HepG2 (cell line): Measurements from ENCODE around the gene CUL9. TPM values are rescaled to one million over a fixed set of nuclear protein-coding genes. Genes with fewer than 3 reads are reported as not detected.

ENCODE experiments used
- ATM ChIP-seq: fragments of 450-650 bp; IDR thresholded peaks from 2 replicates; pipeline ENCODE4 v1.7.1; 2017; ENCODE audit warnings: mild to moderate bottlenecking, borderline replicate concordance
- CBX5 ChIP-seq: sonication (generic); formaldehyde crosslinking; IDR thresholded peaks from 2 replicates; pipeline ENCODE4 v1.4.0; 2020; ENCODE audit warnings: missing genetic modification reagents, borderline replicate concordance
- CHD4 ChIP-seq: fragments of 200-600 bp; sonication (generic); IDR thresholded peaks from 2 replicates; pipeline ENCODE4 v1.7.0; 2017; ENCODE audit warnings: mild to moderate bottlenecking, low read length, borderline replicate concordance
- ERF ChIP-seq: IDR thresholded peaks from 2 replicates; pipeline ENCODE4 v1.6.1; 2018; ENCODE audit warnings: missing biosample characterization, missing genetic modification reagents
- NKX3-1 ChIP-seq: sonication (generic); formaldehyde crosslinking; IDR thresholded peaks from 2 replicates; pipeline ENCODE4 v1.5.0; 2020; ENCODE audit warnings: missing genetic modification reagents
- NR3C1 ChIP-seq: sonication (generic); formaldehyde crosslinking; IDR thresholded peaks from 2 replicates; pipeline ENCODE4 v1.4.0; 2020; ENCODE audit warnings: missing genetic modification reagents
- POGZ ChIP-seq: sonication (generic); formaldehyde crosslinking; IDR thresholded peaks from 2 replicates; pipeline ENCODE4 v1.4.0; 2020; ENCODE audit warnings: mild to moderate bottlenecking, missing genetic modification reagents
- SMAD3 ChIP-seq: sonication (generic); formaldehyde crosslinking; IDR thresholded peaks from 2 replicates; pipeline ENCODE4 v1.4.0; 2020; ENCODE audit warnings: missing genetic modification reagents
- SOX6 ChIP-seq, 2 experiments: fragments of 450-650 bp in 1 of 2; sonication (generic) in 1 of 2; formaldehyde crosslinking in 1 of 2; IDR thresholded peaks; 2 replicates each; pipeline versions ENCODE4 v1.4.0 to v1.6.1; 2017 to 2020; ENCODE audit warnings: antibody characterized with exemption in 1 of 2, mild to moderate bottlenecking in 1 of 2, missing genetic modification reagents in 1 of 2
- TAF15 ChIP-seq: fragments of 200-400 bp; formaldehyde crosslinking; IDR thresholded peaks from one replicate; pipeline ENCODE4 v1.6.1; 2018; ENCODE audit warnings: mild to moderate bottlenecking, low read depth, low read length; ENCODE audit not compliant: poor library complexity, severe bottlenecking
- THYN1 ChIP-seq: sonication (generic); formaldehyde crosslinking; IDR thresholded peaks from 2 replicates; pipeline ENCODE4 v1.8.1; 2023; ENCODE audit warnings: low read depth, mild to moderate bottlenecking, moderate library complexity, missing genetic modification reagents, borderline replicate concordance
- ZFX ChIP-seq: sonication (generic); formaldehyde crosslinking; IDR thresholded peaks from 2 replicates; pipeline ENCODE4 v1.4.0; 2020; ENCODE audit warnings: mild to moderate bottlenecking, low read depth, missing genetic modification reagents, moderate library complexity
- ZNF20 ChIP-seq: sonication (generic); formaldehyde crosslinking; IDR thresholded peaks from 2 replicates; pipeline ENCODE4 v1.4.0; 2020; ENCODE audit warnings: mild to moderate bottlenecking, moderate library complexity, missing genetic modification reagents
- ZNF232 ChIP-seq: sonication (generic); formaldehyde crosslinking; IDR thresholded peaks from 2 replicates; pipeline ENCODE4 v1.4.0; 2020; ENCODE audit warnings: missing genetic modification reagents, borderline replicate concordance
- ZNF790 ChIP-seq: sonication (generic); formaldehyde crosslinking; IDR thresholded peaks from 2 replicates; pipeline ENCODE4 v1.8.0; 2022; ENCODE audit warnings: missing genetic modification reagents, mild to moderate bottlenecking, borderline replicate concordance
- ZSCAN25 ChIP-seq: sonication (generic); formaldehyde crosslinking; IDR thresholded peaks from 2 replicates; pipeline ENCODE4 v1.8.0; 2022; ENCODE audit warnings: mild to moderate bottlenecking, missing genetic modification reagents
- polyA plus RNA-seq, 8 experiments: library from polyadenylated mRNA; depleted of rRNA in 3 of 8; stranded (reverse) in 7 of 8; unstranded in 1 of 8; fragments of >200 nt; fragmentation: Illumina TruSeq in 4 of 8; extraction: Trizol in 4 of 8; gene quantifications; 2 replicates each; pipeline versions ENCODE4 v1.2.1 to v1.2.3, GENCODE V29; 2011 to 2016; ENCODE audit warnings: low read depth in 4 of 8, missing spikeins in 1 of 8, mixed read lengths in 1 of 8; ENCODE audit not compliant: insufficient read depth in 1 of 8
- total RNA-seq, 5 experiments: library from RNA; depleted of rRNA; stranded (reverse); fragments of >200 nt; fragmentation: Illumina TruSeq; extraction: Trizol; gene quantifications; 2 replicates each; pipeline ENCODE4 v1.2.3, GENCODE V29; 2016; ENCODE audit warnings: low read depth in 1 of 5
- TF ChIP-seq, protein P1 (sequence below): IDR thresholded peaks from 2 replicates; pipeline ENCODE4 v1.6.1; 2016; ENCODE audit warnings: missing compliant biosample characterization, missing genetic modification reagents, borderline replicate concordance
- TF ChIP-seq, protein P2 (sequence below): sonication (generic); formaldehyde crosslinking; conservative IDR thresholded peaks from 2 replicates; pipeline ENCODE4 v1.5.0; 2020; ENCODE audit warnings: missing genetic modification reagents
- TF ChIP-seq, protein P3 (sequence below): sonication (generic); formaldehyde crosslinking; IDR thresholded peaks from 2 replicates; pipeline ENCODE4 v1.8.0; 2022; ENCODE audit warnings: mild to moderate bottlenecking, missing genetic modification reagents; ENCODE audit not compliant: insufficient replicate concordance
- TF ChIP-seq, protein P4 (sequence below): sonication (generic); formaldehyde crosslinking; IDR thresholded peaks from 2 replicates; pipeline ENCODE4 v1.4.0; 2020; ENCODE audit warnings: missing genetic modification reagents

CUL9 gene
- total and polyA plus RNA-seq, 2 of the 13 experiments (the other 11 are each of a cell fraction or from before 2014, with no cell fraction given) = 11.4 to 13.7 TPM

DNA sequence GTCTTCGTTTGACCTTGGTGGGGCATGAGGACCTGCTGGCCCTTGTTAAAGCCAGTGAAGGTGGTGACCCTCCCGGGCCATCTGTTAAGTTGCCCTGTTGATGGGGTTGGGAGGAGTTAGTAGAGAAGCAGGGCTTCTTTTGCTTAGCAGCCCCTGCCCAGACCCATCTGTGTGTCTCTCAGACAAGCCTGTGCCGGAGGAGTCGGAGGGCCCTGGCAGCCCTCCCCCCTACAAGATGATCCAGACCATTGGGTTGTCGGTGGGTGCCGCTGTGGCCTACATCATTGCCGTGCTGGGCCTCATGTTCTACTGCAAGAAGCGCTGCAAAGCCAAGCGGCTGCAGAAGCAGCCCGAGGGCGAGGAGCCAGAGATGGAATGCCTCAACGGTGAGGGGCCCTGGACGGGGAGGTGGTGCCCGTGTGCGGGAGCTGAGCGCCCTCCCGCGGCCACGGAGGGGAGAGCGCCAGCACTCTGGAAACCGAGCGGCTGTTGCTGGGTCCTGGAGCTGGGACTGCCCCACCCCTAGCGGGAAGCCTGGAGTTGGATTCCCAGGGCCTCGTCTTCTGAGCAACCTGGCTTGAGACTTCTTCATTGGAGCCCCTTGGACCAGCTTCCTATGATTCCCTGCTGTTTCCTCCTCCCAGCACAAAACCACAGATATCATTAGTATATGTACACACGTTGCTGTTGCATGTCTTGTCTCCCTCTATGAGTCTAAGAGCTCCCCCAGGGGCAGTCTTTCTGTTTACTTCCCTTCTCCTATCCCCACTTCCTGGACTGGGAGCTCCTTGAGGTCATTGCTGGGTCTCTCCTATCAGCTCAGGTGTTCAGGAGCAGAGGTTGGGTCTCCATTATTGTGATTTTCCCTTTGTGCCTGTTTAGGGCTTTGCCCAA lies 38.5 kb upstream of the CUL9 start (continued):
- TF ChIP-seq ERF (CRISPR knock-in tag) = peak; percentile 88
- TF ChIP-seq SOX6 (IDR thresholded peaks at IDR 0.05) = no peak
- peak; percentile 68 for TF ChIP-seq SOX6 (CRISPR knock-in tag; IDR thresholded peaks at IDR 0.05)
- TF ChIP-seq, protein P1, sequence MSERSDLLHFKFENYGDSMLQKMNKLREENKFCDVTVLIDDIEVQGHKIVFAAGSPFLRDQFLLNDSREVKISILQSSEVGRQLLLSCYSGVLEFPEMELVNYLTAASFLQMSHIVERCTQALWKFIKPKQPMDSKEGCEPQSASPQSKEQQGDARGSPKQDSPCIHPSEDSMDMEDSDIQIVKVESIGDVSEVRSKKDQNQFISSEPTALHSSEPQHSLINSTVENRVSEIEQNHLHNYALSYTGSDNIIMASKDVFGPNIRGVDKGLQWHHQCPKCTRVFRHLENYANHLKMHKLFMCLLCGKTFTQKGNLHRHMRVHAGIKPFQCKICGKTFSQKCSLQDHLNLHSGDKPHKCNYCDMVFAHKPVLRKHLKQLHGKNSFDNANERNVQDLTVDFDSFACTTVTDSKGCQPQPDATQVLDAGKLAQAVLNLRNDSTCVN (CRISPR knock-in tag) = peak; percentile 65; the same call in 1 of the 2 replicates
- TF ChIP-seq ZNF790 = peak; percentile 43; the same call in 1 of the 2 replicates
- no peak; the same call in 1 of the 2 replicates for TF ChIP-seq POGZ (CRISPR knock-in tag)
- TF ChIP-seq, protein P2, sequence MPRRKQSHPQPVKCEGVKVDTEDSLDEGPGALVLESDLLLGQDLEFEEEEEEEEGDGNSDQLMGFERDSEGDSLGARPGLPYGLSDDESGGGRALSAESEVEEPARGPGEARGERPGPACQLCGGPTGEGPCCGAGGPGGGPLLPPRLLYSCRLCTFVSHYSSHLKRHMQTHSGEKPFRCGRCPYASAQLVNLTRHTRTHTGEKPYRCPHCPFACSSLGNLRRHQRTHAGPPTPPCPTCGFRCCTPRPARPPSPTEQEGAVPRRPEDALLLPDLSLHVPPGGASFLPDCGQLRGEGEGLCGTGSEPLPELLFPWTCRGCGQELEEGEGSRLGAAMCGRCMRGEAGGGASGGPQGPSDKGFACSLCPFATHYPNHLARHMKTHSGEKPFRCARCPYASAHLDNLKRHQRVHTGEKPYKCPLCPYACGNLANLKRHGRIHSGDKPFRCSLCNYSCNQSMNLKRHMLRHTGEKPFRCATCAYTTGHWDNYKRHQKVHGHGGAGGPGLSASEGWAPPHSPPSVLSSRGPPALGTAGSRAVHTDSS = no peak; the same call in 1 of the 2 replicates
- no peak for TF ChIP-seq ZNF232 (CRISPR knock-in tag)
- TF ChIP-seq NKX3-1 (CRISPR knock-in tag) = no peak
- TF ChIP-seq, protein P3, sequence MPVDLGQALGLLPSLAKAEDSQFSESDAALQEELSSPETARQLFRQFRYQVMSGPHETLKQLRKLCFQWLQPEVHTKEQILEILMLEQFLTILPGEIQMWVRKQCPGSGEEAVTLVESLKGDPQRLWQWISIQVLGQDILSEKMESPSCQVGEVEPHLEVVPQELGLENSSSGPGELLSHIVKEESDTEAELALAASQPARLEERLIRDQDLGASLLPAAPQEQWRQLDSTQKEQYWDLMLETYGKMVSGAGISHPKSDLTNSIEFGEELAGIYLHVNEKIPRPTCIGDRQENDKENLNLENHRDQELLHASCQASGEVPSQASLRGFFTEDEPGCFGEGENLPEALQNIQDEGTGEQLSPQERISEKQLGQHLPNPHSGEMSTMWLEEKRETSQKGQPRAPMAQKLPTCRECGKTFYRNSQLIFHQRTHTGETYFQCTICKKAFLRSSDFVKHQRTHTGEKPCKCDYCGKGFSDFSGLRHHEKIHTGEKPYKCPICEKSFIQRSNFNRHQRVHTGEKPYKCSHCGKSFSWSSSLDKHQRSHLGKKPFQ (CRISPR knock-in tag) = no peak
- TF ChIP-seq CHD4 = no peak
- TF ChIP-seq CBX5 (CRISPR knock-in tag) = peak; percentile 84; the same call in 1 of the 2 replicates
- TF ChIP-seq NR3C1 (CRISPR knock-in tag) = no peak
- TF ChIP-seq ZNF20 = no peak
- TF ChIP-seq ZSCAN25 = no peak
- TF ChIP-seq, protein P4, sequence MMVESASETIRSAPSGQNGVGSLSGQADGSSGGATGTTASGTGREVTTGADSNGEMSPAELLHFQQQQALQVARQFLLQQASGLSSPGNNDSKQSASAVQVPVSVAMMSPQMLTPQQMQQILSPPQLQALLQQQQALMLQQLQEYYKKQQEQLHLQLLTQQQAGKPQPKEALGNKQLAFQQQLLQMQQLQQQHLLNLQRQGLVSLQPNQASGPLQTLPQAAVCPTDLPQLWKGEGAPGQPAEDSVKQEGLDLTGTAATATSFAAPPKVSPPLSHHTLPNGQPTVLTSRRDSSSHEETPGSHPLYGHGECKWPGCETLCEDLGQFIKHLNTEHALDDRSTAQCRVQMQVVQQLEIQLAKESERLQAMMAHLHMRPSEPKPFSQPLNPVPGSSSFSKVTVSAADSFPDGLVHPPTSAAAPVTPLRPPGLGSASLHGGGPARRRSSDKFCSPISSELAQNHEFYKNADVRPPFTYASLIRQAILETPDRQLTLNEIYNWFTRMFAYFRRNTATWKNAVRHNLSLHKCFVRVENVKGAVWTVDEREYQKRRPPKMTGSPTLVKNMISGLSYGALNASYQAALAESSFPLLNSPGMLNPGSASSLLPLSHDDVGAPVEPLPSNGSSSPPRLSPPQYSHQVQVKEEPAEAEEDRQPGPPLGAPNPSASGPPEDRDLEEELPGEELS (CRISPR knock-in tag) = peak; percentile 70
- peak; percentile 55 for TF ChIP-seq TAF15
- no peak for TF ChIP-seq THYN1
- TF ChIP-seq ATM = no peak
- peak; percentile 53; the same call in 1 of the 2 replicates for TF ChIP-seq ZFX (CRISPR knock-in tag)
- no peak for TF ChIP-seq SMAD3
